ENCODE results near the gene FAM177A1. TPM values are rescaled to one million over a fixed set of nuclear protein-coding genes. Genes with fewer than 3 reads are reported as not detected.

FAM177A1 gene
- total and polyA plus RNA-seq, 8 donors = 21.3 to 32.9 (median 31.9) TPM

GRCh38 chr14:35068238-35069012 lies 22.4 kb downstream of the FAM177A1 start:
- no peak overlapping the region for H3K4me3 ChIP-seq
- no peaks in the 10 kb centered on the region for H3K27me3 ChIP-seq
- intact Hi-C loops (cut with DNase I) = no loop called here
- no peak for TF ChIP-seq CTCF (IDR thresholded peaks at IDR 0.05)
- no peaks in the 10 kb centered on the region for H3K4me1 ChIP-seq
- no peaks in the 10 kb centered on the region for H3K9me3 ChIP-seq
- H3K36me3 ChIP-seq = no peaks in the 10 kb centered on the region
- no peak overlapping the region for H3K27ac ChIP-seq
- ATAC-seq (no peak), DNase-seq (no peak), FAIRE-seq (peak; percentile 57)
- 93 to 97% methylated on average over 4 of the region's 4 CpGs for WGBS, 2 donors

GRCh38 chr14:35072226-35072625 lies 26.2 kb downstream of the FAM177A1 start:
- 96 to 99% methylated on average over 3 of the region's 3 CpGs for WGBS, 2 donors
- Histone ChIP-seq H3K27me3 (no peaks in the 10 kb centered on the region), H3K9me3 (no peaks in the 10 kb centered on the region), H3K36me3 (no peaks in the 10 kb centered on the region), H3K27ac (no peak overlapping the region), H3K4me3 (no peak overlapping the region), H3K4me1 (no peaks in the 10 kb centered on the region)
- no peak for TF ChIP-seq CTCF (IDR thresholded peaks at IDR 0.05)
- DNase-seq = no peak
- intact Hi-C loops (cut with DNase I) = no loop called here
- no peak for FAIRE-seq
- ATAC-seq = no peak

GRCh38 chr14:35073486-35073885 lies 27.4 kb downstream of the FAM177A1 start:
- H3K36me3 ChIP-seq = peaks cover 0 to 4% (median 0%) of the 10 kb centered on the region in 3 donors
- no peaks in the 10 kb centered on the region for H3K9me3 ChIP-seq
- intact Hi-C loops (cut with DNase I) = no loop called here
- no peaks in the 10 kb centered on the region for H3K27me3 ChIP-seq
- FAIRE-seq (no peak), ATAC-seq (no peak), DNase-seq (no peak)
- TF ChIP-seq CTCF (IDR thresholded peaks at IDR 0.05) = no peak
- no peak overlapping the region for H3K4me3 ChIP-seq
- H3K27ac ChIP-seq = no peak overlapping the region
- 70 to 78% methylated on average over 1 of the region's 1 CpG for WGBS, 2 donors
- no peaks in the 10 kb centered on the region for H3K4me1 ChIP-seq

- H3K4me3 ChIP-seq = no peak overlapping the region
- peak in 2 of 4 donors; percentile 16 to 52 for ATAC-seq
- intact Hi-C loops (cut with DNase I) = no loop called here
- no peak for TF ChIP-seq CTCF (IDR thresholded peaks at IDR 0.05)
- 73 to 76% methylated on average over 2 of the region's 2 CpGs for WGBS, 2 donors
- no peak overlapping the region for H3K27ac ChIP-seq
- peaks cover 0 to 17% (median 12%) of the 10 kb centered on the region in 3 donors for H3K36me3 ChIP-seq
- H3K27me3 ChIP-seq = no peaks in the 10 kb centered on the region
- FAIRE-seq = no peak
- no peaks in the 10 kb centered on the region for H3K4me1 ChIP-seq
- DNase-seq = no peak
- H3K9me3 ChIP-seq = no peaks in the 10 kb centered on the region
Measured at GRCh38 chr14:35078082-35078481, 32.0 kb downstream of the FAM177A1 start.

GRCh38 chr14:35079742-35080141 lies 33.7 kb downstream of the FAM177A1 start:
- Histone ChIP-seq H3K4me3 (no peak overlapping the region), H3K36me3 (peaks cover 0 to 26% (median 12%) of the 10 kb centered on the region in 3 donors), H3K27ac (no peak overlapping the region), H3K27me3 (no peaks in the 10 kb centered on the region), H3K9me3 (no peaks in the 10 kb centered on the region), H3K4me1 (no peaks in the 10 kb centered on the region)
- intact Hi-C loops (cut with DNase I) = no loop called here
- TF ChIP-seq CTCF (IDR thresholded peaks at IDR 0.05) = no peak
- ATAC-seq (peak in 1 of 4 donors; percentile 56), FAIRE-seq (no peak), DNase-seq (no peak)
- 69 to 86% methylated on average over 1 of the region's 1 CpG for WGBS, 2 donors

Measured in pancreas (tissue), 10 donors.